ACC112 (cell line): ENCODE data around the gene SGMS1.

Experiments
- H2AFZ ChIP-seq: fragments of 200-600 bp; sonication (generic); one replicate; pipeline ENCODE4 v1.6.0; 2017; ENCODE audit warnings: antibody characterized with exemption, low read length; ENCODE audit not compliant: unreplicated experiment
- H3K27ac ChIP-seq: fragments of 200-600 bp; sonication (generic); 2 replicates; pipeline ENCODE4 v1.5.1; 2014; ENCODE audit warnings: low read depth, mild to moderate bottlenecking, antibody characterized with exemption, low read length, moderate library complexity
- H3K27me3 ChIP-seq: fragments of 200-600 bp; sonication (generic); 2 replicates; pipeline ENCODE4 v1.6.1; 2014; ENCODE audit warnings: mild to moderate bottlenecking, antibody characterized with exemption, low read length, moderate library complexity, mixed read lengths; ENCODE audit not compliant: insufficient read depth
- H3K36me3 ChIP-seq: fragments of 200-600 bp; sonication (generic); 2 replicates; pipeline ENCODE4 v1.6.1; 2016; ENCODE audit warnings: mild to moderate bottlenecking, antibody characterized with exemption, low read length, moderate library complexity, mixed read lengths; ENCODE audit not compliant: insufficient read depth
- H3K4me1 ChIP-seq: fragments of 200-600 bp; sonication (generic); one replicate; pipeline ENCODE4 v1.6.1; 2016; ENCODE audit warnings: low read length, mixed read lengths; ENCODE audit not compliant: insufficient read depth, unreplicated experiment, control insufficient read depth
- H3K4me3 ChIP-seq: fragments of 200-600 bp; sonication (generic); 2 replicates; pipeline ENCODE4 v1.5.1; 2014; ENCODE audit warnings: mild to moderate bottlenecking, low read depth, low read length
- H3K79me2 ChIP-seq: fragments of 200-600 bp; sonication (generic); one replicate; pipeline ENCODE4 v1.6.0; 2016; ENCODE audit warnings: low read length; ENCODE audit not compliant: control insufficient read depth, unreplicated experiment, insufficient read depth

Gene SGMS1

DNA sequence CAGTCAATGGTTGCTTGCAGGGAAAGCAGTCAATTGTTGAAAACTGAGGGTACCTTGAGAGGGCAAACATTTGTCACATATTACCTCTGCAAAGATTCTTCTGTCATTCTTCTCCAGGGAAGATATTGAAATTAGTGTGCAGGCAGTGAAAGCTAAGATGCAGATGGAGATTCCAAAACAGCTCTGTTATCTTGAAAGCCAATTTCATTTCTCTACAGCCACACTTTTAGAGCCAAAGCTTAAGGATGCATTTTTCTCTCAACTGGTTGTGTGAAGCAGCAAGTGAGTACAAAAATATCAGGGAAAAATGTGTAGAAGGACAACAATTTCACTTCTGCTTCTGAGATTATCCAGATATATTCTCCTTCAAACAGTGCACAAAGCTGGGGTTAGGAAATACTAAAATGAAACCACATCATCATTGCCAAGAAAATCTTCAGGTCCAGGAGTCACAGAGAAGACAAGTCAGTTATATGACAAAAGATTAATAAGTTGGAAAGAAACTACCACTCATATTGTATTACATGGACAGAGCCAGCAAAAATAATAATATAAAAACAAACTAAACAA lies 16.3 kb downstream of the SGMS1 start:
- peaks cover 15% of the 10 kb centered on the region for H3K79me2 ChIP-seq
- H3K27ac ChIP-seq = peak overlapping the region; percentile 5; the same call in 1 of the 2 replicates
- H3K4me1 ChIP-seq = peaks cover 46% of the 10 kb centered on the region
- no peaks in the 10 kb centered on the region for H3K36me3 ChIP-seq
- H3K27me3 ChIP-seq = no peaks in the 10 kb centered on the region
- H2AFZ ChIP-seq = no peak overlapping the region
- peak overlapping the region; percentile 48 for H3K4me3 ChIP-seq

DNA sequence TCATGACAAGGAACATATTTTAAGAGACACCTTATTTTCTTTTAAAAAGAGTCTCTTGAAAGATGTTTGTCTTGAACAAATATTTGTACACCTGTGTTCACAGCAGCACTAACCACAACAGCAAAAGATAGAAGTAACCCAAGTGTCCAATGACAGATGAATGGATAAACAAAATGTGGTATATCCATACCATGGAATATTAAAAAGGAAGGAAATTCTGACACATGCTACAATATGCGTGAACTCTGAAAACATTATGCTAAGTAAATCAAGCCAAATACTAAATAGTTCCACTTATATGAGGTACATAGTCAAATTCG lies 17.8 kb downstream of the SGMS1 start:
- H3K4me1 ChIP-seq = peaks cover 53% of the 10 kb centered on the region
- H2AFZ ChIP-seq = no peak overlapping the region
- peaks cover 21% of the 10 kb centered on the region for H3K79me2 ChIP-seq
- no peaks in the 10 kb centered on the region for H3K27me3 ChIP-seq
- H3K4me3 ChIP-seq = no peak overlapping the region
- no peaks in the 10 kb centered on the region for H3K36me3 ChIP-seq
- peak overlapping the region; percentile 75 for H3K27ac ChIP-seq

DNA sequence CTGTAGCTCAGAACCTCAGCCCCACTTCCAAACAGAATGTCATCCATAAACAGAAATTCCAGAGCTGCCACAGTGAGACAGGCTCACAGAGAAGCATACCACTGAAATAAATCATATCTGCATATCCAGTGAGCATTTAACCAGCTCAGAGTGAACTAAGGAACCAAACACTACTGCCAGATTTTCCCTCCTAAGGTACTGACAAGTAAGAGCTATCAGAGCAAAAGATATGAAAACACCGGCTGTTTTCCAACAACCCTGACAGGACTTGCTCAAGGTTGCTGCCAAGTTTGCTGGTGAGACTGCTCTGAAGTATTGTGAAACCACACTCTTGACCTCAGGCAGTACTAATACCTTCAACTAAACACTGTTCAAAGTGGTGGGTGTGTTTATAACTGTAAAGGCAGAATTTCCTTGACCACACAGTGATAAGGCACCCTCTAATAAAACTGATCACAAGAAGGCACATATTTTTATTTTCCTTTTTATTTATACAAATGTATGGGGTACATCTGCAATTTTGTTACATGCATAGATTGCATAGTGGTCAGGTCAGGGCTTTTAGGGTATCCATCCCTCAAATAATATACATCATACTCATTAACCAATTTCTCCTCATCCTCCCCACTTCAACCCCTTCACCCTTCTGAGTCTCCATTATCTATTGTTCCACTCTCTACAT lies 18.3 kb downstream of the SGMS1 start:
- peak overlapping the region; percentile 75 for H3K27ac ChIP-seq
- peaks cover 19% of the 10 kb centered on the region for H3K79me2 ChIP-seq
- peak overlapping the region; percentile 61 for H3K4me3 ChIP-seq

DNA sequence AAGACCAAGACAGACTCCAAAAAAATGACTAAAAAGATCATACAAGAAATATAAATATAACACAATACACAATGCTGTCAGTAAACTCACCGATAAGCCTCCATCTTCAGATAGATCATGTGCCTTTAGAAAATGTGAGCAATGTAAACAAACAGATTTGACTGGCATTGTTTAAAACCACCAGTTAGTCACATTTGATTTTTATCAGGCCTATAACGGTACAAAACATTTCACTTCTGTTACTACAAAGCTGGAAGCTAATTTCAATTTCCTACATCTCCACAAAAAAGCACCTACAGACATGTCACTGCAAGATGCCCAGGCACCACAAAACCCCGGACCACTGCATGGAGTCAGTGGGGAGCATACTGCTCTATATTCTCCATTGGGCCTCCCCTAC lies 18.9 kb downstream of the SGMS1 start:
- Histone ChIP-seq H3K79me2 (peaks cover 19% of the 10 kb centered on the region), H3K4me3 (peak overlapping the region; percentile 61), H3K27ac (peak overlapping the region; percentile 75), H3K4me1 (peaks cover 64% of the 10 kb centered on the region), H3K36me3 (no peaks in the 10 kb centered on the region), H3K27me3 (no peaks in the 10 kb centered on the region), H2AFZ (peak overlapping the region; percentile 33)

More for the DNA sequence above, 18.3 kb downstream of the SGMS1 start:
- Histone ChIP-seq H3K36me3 (no peaks in the 10 kb centered on the region), H3K4me1 (peaks cover 58% of the 10 kb centered on the region), H2AFZ (no peak overlapping the region), H3K27me3 (no peaks in the 10 kb centered on the region)

DNA sequence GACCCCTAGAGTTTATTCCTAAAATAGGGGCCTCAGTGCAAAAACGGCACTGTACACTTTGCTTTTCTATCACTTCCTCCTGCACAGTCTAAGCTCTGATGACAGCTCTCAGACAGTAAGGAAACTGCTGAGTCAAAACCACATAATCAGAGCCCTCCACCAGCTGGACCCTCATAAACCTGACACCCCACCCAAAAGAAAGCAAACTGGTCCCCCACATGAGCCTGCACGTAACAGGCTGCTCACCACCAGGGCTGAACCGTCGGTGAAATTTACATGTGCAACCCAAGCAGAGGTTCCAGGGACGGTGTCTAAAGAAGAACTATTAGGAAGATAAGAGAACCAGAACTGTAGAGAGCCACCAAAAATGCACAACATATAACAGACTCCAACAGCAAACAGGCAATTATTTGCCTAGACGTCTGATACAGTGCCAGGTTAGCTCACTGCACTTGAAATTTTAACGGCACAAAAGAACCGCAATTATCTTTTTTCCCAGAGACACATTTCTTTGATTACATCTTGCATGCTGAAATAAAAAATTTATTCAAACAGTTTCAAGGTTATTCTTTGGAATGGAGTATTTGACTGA lies 19.6 kb downstream of the SGMS1 start:
- Histone ChIP-seq H3K27ac (peak overlapping the region; percentile 75), H3K27me3 (no peaks in the 10 kb centered on the region), H3K4me1 (peaks cover 67% of the 10 kb centered on the region), H3K4me3 (peak overlapping the region; percentile 61), H2AFZ (no peak overlapping the region), H3K36me3 (no peaks in the 10 kb centered on the region), H3K79me2 (peaks cover 19% of the 10 kb centered on the region)

DNA sequence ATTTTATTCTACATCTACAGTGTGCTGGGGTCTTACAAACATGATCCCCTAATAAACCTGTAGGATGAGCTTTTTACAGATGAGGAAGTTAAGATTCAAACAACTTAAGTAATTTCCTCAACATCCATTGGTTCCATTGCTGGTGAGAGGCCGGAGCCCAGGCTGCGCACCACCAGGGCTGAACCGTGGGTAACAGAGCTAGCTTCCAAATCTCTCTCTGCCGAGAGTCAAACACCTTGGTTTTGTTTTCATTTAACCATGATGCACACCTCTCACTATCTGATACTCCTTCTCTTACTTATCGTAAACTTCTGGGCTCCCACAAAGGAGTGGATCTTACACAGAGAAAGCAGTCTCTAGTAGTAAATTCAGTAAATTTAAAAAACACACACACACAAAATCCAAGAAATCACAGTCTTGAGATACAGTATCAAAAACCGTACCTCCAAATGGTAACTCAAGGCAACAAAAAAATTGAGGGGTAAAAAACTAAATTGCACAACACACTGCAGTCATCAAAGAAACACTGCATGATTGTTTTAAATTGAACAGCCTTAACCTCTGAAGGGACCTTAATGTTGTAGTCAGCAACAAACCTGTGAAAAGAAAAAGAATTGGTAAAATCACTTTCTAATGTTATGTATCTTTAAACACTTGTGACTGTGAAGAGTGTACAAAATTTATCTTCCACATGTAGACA lies 20.5 kb downstream of the SGMS1 start:
- no peak overlapping the region for H2AFZ ChIP-seq
- peak overlapping the region; percentile 75 for H3K27ac ChIP-seq
- H3K27me3 ChIP-seq = no peaks in the 10 kb centered on the region
- peaks cover 67% of the 10 kb centered on the region for H3K4me1 ChIP-seq
- no peaks in the 10 kb centered on the region for H3K36me3 ChIP-seq
- peak overlapping the region; percentile 61; the same call in 1 of the 2 replicates for H3K4me3 ChIP-seq
- peaks cover 15% of the 10 kb centered on the region for H3K79me2 ChIP-seq

DNA sequence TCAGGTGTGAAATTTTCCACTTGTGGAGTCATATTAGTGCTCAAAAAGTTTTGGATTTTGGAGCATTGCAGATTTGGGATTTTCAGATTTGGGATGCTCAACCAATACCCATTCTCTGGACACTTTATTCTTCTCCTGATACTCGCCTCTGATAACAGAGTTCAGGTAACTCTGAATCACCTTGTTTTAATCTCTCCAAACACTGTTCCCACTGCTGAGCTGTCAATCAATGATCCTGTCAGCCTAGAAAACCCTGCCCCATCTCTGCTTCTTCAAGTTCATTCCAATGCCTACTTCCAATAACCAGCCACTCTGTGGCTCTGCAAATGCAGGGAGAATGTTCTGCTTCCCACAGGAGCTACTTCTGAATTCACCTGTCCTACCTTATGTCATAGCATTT lies 21.8 kb downstream of the SGMS1 start:
- Histone ChIP-seq H3K4me3 (no peak overlapping the region), H3K36me3 (no peaks in the 10 kb centered on the region), H3K79me2 (peaks cover 15% of the 10 kb centered on the region), H3K4me1 (peaks cover 60% of the 10 kb centered on the region), H3K27me3 (no peaks in the 10 kb centered on the region), H2AFZ (no peak overlapping the region), H3K27ac (no peak overlapping the region)

DNA sequence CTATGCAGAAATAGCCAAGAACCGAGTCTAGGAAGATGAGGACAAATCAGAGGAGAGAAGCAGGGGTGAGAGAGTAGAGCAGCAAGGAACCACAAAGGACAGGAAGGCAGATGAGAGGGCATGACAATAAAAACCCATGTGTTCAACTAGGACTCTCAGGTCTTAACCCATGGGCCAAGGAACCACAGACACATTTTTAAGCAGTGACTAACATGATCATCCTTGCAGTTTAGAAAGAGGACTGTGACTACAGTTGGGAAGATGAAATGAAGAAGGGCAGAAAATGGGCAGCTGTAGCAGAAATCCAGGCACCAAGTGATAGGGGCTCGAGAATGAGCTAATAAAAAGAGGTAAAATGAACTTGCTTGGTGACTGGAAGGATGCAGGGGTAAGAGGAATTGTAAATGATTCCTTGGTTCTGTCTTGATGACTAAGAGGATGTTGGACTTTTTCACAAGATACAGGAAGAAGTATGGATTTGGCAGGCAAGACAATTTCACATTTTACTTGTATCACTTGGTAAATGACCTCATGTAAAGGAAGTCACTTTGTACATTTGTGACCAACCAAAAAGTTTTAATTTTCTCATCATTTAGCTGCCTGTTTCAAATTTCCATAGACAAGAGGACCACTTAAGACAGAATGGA lies 22.8 kb downstream of the SGMS1 start:
- H3K4me3 ChIP-seq = no peak overlapping the region
- H3K27me3 ChIP-seq = no peaks in the 10 kb centered on the region
- peaks cover 15% of the 10 kb centered on the region for H3K79me2 ChIP-seq
- no peak overlapping the region for H2AFZ ChIP-seq
- H3K27ac ChIP-seq = peak overlapping the region; percentile 55
- peaks cover 50% of the 10 kb centered on the region for H3K4me1 ChIP-seq
- no peaks in the 10 kb centered on the region for H3K36me3 ChIP-seq

DNA sequence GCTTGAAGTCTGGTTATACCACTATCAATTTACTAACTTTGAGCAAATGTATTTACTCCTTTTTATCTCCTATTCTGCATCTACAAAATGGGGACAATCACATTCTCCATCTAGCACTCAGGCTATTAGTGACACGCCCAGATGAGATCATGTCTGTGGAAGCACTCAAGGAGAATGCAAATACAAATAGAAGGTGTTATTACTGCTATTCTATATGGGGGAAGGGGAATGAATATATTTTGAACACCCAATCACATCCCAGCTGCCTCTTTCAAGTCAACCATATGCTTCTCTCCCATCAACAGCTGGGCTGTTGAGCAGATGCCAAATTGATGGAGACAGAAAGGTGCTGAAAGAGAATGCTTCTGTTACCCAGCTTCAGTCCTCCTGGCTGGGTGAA lies 23.5 kb downstream of the SGMS1 start:
- Histone ChIP-seq H3K4me1 (peaks cover 45% of the 10 kb centered on the region), H3K79me2 (peaks cover 15% of the 10 kb centered on the region), H3K27ac (peak overlapping the region; percentile 55), H2AFZ (no peak overlapping the region), H3K27me3 (no peaks in the 10 kb centered on the region), H3K36me3 (no peaks in the 10 kb centered on the region), H3K4me3 (no peak overlapping the region)

DNA sequence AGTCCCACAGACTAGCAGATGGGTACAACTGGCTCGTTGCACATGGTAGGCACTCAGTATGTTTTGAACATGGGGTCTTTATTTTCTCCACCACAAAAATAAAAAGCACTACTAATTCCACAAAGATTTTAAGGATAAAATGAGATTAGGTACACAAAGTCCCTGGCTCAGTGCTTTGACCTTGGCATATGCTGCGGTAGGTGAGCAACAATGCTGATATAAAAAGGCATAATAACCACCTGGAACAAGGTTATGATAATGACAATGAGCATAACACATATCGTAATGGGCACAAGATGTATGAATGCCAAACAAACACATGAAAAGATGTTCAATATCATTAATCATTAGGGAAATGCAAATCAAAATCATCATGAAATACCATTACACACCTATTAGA lies 26.9 kb downstream of the SGMS1 start:
- Histone ChIP-seq H3K27ac (no peak overlapping the region), H3K27me3 (no peaks in the 10 kb centered on the region), H2AFZ (no peak overlapping the region), H3K4me3 (no peak overlapping the region), H3K4me1 (peaks cover 38% of the 10 kb centered on the region), H3K36me3 (no peaks in the 10 kb centered on the region), H3K79me2 (peaks cover 5% of the 10 kb centered on the region)
